Subcutaneous adipose tissue (tissue), 4 donors: Measurements from ENCODE around the gene GATA3. TPM values are rescaled to one million over a fixed set of nuclear protein-coding genes. Genes with fewer than 3 reads are reported as not detected.

ENCODE experiments used
- CTCF ChIP-seq: fragments of 450-650 bp; IDR thresholded peaks from one replicate; pipeline ENCODE4 v1.5.1; 2016; ENCODE audit warnings: low read depth, mild to moderate bottlenecking, control low read depth, antibody characterized with exemption, moderate library complexity
- total RNA-seq, 4 donors: library from RNA; depleted of rRNA; stranded (reverse); fragments of >200 nt; gene quantifications; one replicate each; pipeline ENCODE4 v1.1.0, GENCODE V29; 2016

GATA3 gene
- total RNA-seq, 4 donors from 2014 or later: 0.66 to 8.3 (median 3.0) TPM

DNA sequence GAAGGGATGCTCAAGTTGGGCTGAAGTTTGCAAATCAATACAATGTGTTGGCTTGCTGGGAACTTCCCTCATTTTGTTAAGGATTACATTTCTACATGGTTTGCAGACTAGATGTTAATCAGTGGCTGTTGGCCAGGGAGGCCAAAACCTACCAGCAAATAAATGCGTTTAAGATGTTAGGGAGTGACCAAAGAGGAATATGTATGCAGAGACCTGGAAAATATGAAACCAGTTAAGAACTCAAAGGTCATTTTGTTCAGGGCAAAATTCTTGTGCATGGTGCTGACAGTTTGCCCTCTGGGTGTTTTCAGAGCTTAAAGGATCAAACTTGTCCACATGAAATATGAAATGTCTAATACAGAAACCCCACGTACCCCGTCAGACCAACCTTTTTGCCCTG lies 30.3 kb downstream of the GATA3 start:
- TF ChIP-seq CTCF: no peak

DNA sequence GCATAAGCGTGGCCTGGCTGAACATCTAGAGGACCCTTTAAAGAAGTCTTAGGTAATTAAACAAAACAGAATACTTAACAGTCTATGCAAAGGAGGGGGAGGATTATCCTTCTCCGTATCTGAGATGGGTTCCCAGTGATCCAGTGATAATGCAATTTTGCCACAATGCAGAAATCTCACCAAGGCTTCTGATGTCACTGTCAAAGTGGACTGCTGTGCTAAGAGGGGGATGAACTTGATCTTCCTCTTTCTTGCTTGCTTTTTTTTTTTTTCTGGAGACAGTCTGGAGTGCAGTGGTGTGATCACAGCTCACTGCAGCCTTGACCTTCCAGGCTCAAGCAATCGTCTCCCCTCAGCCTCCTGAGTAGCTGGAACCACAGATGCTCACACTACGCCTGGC lies 30.8 kb downstream of the GATA3 start:
- no peak for TF ChIP-seq CTCF

GRCh38 chr10:8086315-8086714 lies 31.8 kb downstream of the GATA3 start:
- TF ChIP-seq CTCF: no peak

DNA sequence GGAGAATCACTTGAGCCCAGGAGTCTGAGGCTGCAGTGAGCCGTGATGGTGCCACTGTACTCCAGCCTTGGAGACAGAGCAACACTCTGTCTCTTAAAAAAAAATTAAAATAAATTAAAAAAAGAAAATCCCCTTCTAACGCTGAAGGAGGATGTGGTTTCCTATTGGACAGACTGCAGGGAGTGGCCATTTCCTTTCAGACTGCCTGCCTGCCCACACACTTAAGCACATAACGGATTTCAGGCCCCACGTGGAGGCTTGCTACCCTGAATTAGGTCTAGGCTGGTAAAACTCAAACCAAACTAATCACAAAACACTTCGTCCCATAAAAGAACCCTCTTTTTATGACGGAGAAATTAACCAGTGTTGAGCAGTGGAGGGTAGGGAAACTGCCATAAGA lies 34.0 kb downstream of the GATA3 start:
- no peak for TF ChIP-seq CTCF

DNA sequence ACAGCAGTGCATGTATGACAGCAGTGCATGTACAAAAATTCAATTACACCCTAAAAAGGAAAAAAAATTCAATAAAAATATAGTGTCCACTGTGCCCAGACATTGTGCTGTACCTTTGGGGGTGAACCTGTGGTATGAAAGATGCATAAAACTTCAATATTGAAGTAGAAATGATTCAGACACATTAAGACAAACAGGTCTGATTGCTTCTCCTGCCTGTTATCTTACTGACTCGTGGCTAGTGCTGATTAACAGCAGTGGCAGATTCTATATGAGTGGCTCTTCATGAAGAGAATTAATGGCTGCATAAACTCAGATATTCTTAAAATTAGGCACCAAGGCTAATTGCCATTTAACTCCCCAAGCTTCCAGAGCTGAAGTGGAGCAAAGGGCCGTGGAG lies 37.9 kb downstream of the GATA3 start:
- no peak for TF ChIP-seq CTCF

GRCh38 chr10:8095959-8096358 lies 41.5 kb downstream of the GATA3 start:
- TF ChIP-seq CTCF: no peak

DNA sequence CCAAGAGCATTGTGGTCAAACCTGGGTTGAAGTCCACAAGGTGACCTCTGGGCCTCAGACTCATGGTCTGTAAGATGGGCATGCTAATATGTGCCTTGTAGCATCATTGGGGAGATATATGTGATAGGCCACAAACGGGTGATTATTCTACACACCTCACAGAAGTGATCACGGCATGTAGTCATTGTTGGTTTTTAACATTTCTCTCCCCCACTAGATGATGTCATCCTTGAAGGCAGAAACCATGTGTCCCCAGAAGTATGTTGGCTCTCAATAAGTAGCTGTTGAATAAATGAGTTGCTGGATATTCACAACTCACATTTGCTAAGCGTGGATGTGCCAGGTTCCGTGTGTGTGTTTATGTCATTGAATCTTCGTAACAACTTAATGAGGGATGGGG lies 42.4 kb downstream of the GATA3 start:
- no peak for TF ChIP-seq CTCF

- no peak for TF ChIP-seq CTCF
Observed at GRCh38 chr10:8100366-8100765, 45.9 kb downstream of the GATA3 start.
